Measurements from ENCODE around the gene FXYD5.

DNA sequence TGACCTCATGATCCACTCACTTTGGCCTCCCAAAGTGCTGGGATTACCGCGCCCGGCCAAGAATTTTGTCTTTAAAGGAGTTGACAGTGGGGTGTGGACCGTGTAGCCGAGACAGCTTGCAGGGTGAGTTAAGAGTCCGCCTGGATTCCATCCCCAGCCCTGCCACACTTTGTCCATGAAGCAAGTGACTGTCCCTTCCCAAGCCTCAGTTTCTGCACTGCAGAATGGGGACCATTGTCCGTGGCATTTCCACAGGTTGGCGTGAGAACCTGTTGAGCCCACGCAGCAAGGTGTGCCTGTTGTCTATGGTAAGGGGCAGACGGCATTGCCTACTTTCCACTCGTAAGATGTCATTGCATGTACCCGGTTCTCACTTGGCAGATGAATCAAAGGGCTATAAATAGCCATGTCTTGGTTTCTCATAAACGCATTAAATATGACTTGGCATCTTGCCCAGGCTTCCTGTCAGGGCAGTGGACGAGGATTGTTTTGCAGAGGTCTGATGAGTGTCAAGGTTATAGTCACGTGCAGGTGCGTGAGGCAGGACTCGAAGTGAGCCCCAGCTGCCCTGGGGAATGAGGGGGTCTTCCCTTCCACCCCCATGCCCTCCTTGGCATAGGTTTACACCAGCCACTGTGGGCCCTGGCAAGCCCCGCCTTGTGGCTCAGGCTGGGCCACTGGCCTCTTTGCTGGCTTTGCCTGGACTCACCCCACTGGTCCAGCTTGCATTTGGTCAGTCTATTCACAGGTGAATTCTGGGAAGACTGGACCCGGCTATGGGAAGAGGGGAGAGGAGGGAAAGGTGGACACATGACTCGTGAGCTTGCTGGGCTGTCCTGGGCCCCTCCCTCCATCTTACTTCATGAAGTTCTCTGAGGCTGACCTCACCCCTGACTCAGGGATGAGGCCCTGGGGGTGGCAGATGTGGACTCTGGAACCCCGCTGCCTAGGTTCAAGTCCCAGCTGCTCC, 59.4 kb downstream of the FXYD5 start:
- TF ChIP-seq, protein P1, sequence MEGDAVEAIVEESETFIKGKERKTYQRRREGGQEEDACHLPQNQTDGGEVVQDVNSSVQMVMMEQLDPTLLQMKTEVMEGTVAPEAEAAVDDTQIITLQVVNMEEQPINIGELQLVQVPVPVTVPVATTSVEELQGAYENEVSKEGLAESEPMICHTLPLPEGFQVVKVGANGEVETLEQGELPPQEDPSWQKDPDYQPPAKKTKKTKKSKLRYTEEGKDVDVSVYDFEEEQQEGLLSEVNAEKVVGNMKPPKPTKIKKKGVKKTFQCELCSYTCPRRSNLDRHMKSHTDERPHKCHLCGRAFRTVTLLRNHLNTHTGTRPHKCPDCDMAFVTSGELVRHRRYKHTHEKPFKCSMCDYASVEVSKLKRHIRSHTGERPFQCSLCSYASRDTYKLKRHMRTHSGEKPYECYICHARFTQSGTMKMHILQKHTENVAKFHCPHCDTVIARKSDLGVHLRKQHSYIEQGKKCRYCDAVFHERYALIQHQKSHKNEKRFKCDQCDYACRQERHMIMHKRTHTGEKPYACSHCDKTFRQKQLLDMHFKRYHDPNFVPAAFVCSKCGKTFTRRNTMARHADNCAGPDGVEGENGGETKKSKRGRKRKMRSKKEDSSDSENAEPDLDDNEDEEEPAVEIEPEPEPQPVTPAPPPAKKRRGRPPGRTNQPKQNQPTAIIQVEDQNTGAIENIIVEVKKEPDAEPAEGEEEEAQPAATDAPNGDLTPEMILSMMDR (IDR thresholded peaks at IDR 0.05; ENCODE audit: low read length): no peak
- TF ChIP-seq EZH2phosphoT487 (IDR thresholded peaks at IDR 0.05; ENCODE audit: low read length): no peak

All from MM.1S (cell line).